T-helper 2 cell treated with Interferon-gamma antibody and Interleukin-4, amounts not matched to agents 5 μg/mL and 100 μg/mL, for 36 hours (primary cell): Measurements from ENCODE around the gene ATP5F1D.
A peak's percentile ranks its signal among the peaks of the same experiment; 100 is the strongest.

Experiments
- DNase-seq: peaks from one replicate; pipeline ENCODE4 v3.0.0; 2021; ENCODE audit warnings: low spot score
- H3K27ac Mint-ChIP-seq: one replicate; pipeline ENCODE4 v1.8.0; 2021; ENCODE audit warnings: mild to moderate bottlenecking, mixed read lengths
- H3K27me3 Mint-ChIP-seq: one replicate; pipeline ENCODE4 v1.8.0; 2021; ENCODE audit warnings: low read depth, mixed read lengths
- H3K36me3 Mint-ChIP-seq: one replicate; pipeline ENCODE4 v1.8.0; 2021; ENCODE audit warnings: low read depth, mixed read lengths
- H3K4me1 Mint-ChIP-seq: one replicate; pipeline ENCODE4 v1.8.0; 2021; ENCODE audit warnings: low read depth, mixed read lengths
- H3K4me3 Mint-ChIP-seq: one replicate; pipeline ENCODE4 v1.8.0; 2022; ENCODE audit warnings: mild to moderate bottlenecking, moderate library complexity, mixed read lengths
- H3K9me3 Mint-ChIP-seq: one replicate; pipeline ENCODE4 v1.8.0; 2021; ENCODE audit warnings: mixed read lengths

The ATP5F1D gene

GRCh38 chr19:1225440-1226226 lies 15.9 kb upstream of the ATP5F1D start:
- Mint-ChIP-seq H3K4me3 (no peak overlapping the region), H3K36me3 (no peaks in the 10 kb centered on the region), H3K27me3 (no peaks in the 10 kb centered on the region), H3K4me1 (no peaks in the 10 kb centered on the region), H3K27ac (no peak overlapping the region), H3K9me3 (no peaks in the 10 kb centered on the region)
- no peak for DNase-seq

- no peaks in the 10 kb centered on the region for H3K9me3 Mint-ChIP-seq
- no peak overlapping the region for H3K27ac Mint-ChIP-seq
- no peaks in the 10 kb centered on the region for H3K4me1 Mint-ChIP-seq
- H3K36me3 Mint-ChIP-seq = no peaks in the 10 kb centered on the region
- H3K4me3 Mint-ChIP-seq = no peak overlapping the region
- DNase-seq = no peak
- H3K27me3 Mint-ChIP-seq = no peaks in the 10 kb centered on the region
These were observed 15.4 kb upstream of the ATP5F1D start for GRCh38 chr19:1226227-1226518.

GRCh38 chr19:1226522-1227303 lies 14.8 kb upstream of the ATP5F1D start:
- H3K36me3 Mint-ChIP-seq = no peaks in the 10 kb centered on the region
- DNase-seq = no peak
- no peak overlapping the region for H3K27ac Mint-ChIP-seq
- H3K27me3 Mint-ChIP-seq = no peaks in the 10 kb centered on the region
- no peaks in the 10 kb centered on the region for H3K4me1 Mint-ChIP-seq
- H3K4me3 Mint-ChIP-seq = no peak overlapping the region
- no peaks in the 10 kb centered on the region for H3K9me3 Mint-ChIP-seq

GRCh38 chr19:1227304-1228054 lies 14.1 kb upstream of the ATP5F1D start:
- Mint-ChIP-seq H3K27ac (no peak overlapping the region), H3K36me3 (no peaks in the 10 kb centered on the region), H3K4me3 (no peak overlapping the region), H3K4me1 (no peaks in the 10 kb centered on the region), H3K9me3 (no peaks in the 10 kb centered on the region), H3K27me3 (no peaks in the 10 kb centered on the region)
- no peak for DNase-seq

- Mint-ChIP-seq H3K27me3 (no peaks in the 10 kb centered on the region), H3K4me3 (no peak overlapping the region), H3K36me3 (no peaks in the 10 kb centered on the region), H3K9me3 (no peaks in the 10 kb centered on the region), H3K4me1 (no peaks in the 10 kb centered on the region), H3K27ac (no peak overlapping the region)
- no peak for DNase-seq
These were observed 13.2 kb upstream of the ATP5F1D start for GRCh38 chr19:1228161-1228957.

GRCh38 chr19:1229056-1229923 lies 12.3 kb upstream of the ATP5F1D start:
- H3K4me3 Mint-ChIP-seq = no peak overlapping the region
- H3K27ac Mint-ChIP-seq = no peak overlapping the region
- no peaks in the 10 kb centered on the region for H3K9me3 Mint-ChIP-seq
- H3K4me1 Mint-ChIP-seq = no peaks in the 10 kb centered on the region
- H3K27me3 Mint-ChIP-seq = no peaks in the 10 kb centered on the region
- H3K36me3 Mint-ChIP-seq = no peaks in the 10 kb centered on the region
- DNase-seq = no peak

GRCh38 chr19:1229924-1230782 lies 11.4 kb upstream of the ATP5F1D start:
- Mint-ChIP-seq H3K27ac (no peak overlapping the region), H3K4me3 (no peak overlapping the region), H3K9me3 (no peaks in the 10 kb centered on the region), H3K4me1 (no peaks in the 10 kb centered on the region), H3K36me3 (no peaks in the 10 kb centered on the region), H3K27me3 (no peaks in the 10 kb centered on the region)
- DNase-seq = no peak

GRCh38 chr19:1230783-1231489 lies 10.6 kb upstream of the ATP5F1D start:
- no peak for DNase-seq
- no peaks in the 10 kb centered on the region for H3K9me3 Mint-ChIP-seq
- no peaks in the 10 kb centered on the region for H3K4me1 Mint-ChIP-seq
- no peak overlapping the region for H3K4me3 Mint-ChIP-seq
- no peaks in the 10 kb centered on the region for H3K36me3 Mint-ChIP-seq
- H3K27me3 Mint-ChIP-seq = peaks cover under 1% of the 10 kb centered on the region
- no peak overlapping the region for H3K27ac Mint-ChIP-seq

GRCh38 chr19:1231729-1232637 lies 9.6 kb upstream of the ATP5F1D start:
- DNase-seq = no peak
- H3K4me1 Mint-ChIP-seq = no peaks in the 10 kb centered on the region
- no peaks in the 10 kb centered on the region for H3K9me3 Mint-ChIP-seq
- peak overlapping the region; percentile 31 for H3K27ac Mint-ChIP-seq
- peaks cover 5% of the 10 kb centered on the region for H3K27me3 Mint-ChIP-seq
- H3K4me3 Mint-ChIP-seq = no peak overlapping the region
- no peaks in the 10 kb centered on the region for H3K36me3 Mint-ChIP-seq

GRCh38 chr19:1232652-1233072 lies 8.9 kb upstream of the ATP5F1D start:
- Mint-ChIP-seq H3K27ac (no peak overlapping the region), H3K4me3 (no peak overlapping the region), H3K4me1 (no peaks in the 10 kb centered on the region), H3K9me3 (no peaks in the 10 kb centered on the region), H3K36me3 (no peaks in the 10 kb centered on the region), H3K27me3 (peaks cover 5% of the 10 kb centered on the region)
- DNase-seq = no peak

- H3K9me3 Mint-ChIP-seq = no peaks in the 10 kb centered on the region
- DNase-seq = no peak
- H3K4me1 Mint-ChIP-seq = no peaks in the 10 kb centered on the region
- H3K4me3 Mint-ChIP-seq = no peak overlapping the region
- H3K27me3 Mint-ChIP-seq = peaks cover 5% of the 10 kb centered on the region
- H3K27ac Mint-ChIP-seq = no peak overlapping the region
- H3K36me3 Mint-ChIP-seq = no peaks in the 10 kb centered on the region
These were observed 8.4 kb upstream of the ATP5F1D start for GRCh38 chr19:1233115-1233667.
